H4 (cell line): ENCODE results near the gene ADGRV1. TPM values are rescaled to one million over a fixed set of nuclear protein-coding genes. Genes with fewer than 3 reads are reported as not detected.
"Not testable (repeated sequence)": the region's sequence is repeated elsewhere in the genome, so short reads cannot be mapped to it uniquely, and the experiment has no call there.

Source experiments
- DNase-seq: peaks from one replicate; pipeline ENCODE4 v3.0.0-alpha.2; 2015; ENCODE audit warnings: low spot score
- total RNA-seq: library from RNA; depleted of rRNA; stranded (reverse); fragments of >200 nt; shearing (Covaris generic); gene quantifications from 2 replicates; pipeline ENCODE4 v1.2.3, GENCODE V29; 2014

ADGRV1 gene
- total RNA-seq, 1 experiment from 2014 or later = 13.0 TPM

- no peak for DNase-seq
These were observed 7.2 kb upstream of the ADGRV1 start for GRCh38 chr5:90551376-90551775.

DNA sequence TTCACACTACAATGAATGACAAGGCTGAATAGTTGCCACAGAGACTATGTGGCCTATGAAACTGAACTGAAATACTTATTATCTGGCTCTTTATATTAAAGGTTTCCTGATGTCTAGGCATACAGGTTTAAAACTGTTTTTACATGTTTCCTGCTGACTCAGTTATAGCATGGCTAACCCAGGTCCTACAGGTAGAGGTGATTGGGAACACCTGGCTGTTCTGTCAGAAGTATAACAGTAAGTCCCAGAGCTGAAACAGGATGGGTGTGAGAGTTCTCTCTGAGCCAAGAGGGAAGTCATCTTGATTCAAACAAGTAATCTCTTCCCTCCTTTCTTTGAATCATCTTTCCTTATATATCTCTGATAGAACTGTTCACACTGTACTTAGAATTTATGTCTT is 4.9 kb upstream of the ADGRV1 start:
- DNase-seq = no peak

DNA sequence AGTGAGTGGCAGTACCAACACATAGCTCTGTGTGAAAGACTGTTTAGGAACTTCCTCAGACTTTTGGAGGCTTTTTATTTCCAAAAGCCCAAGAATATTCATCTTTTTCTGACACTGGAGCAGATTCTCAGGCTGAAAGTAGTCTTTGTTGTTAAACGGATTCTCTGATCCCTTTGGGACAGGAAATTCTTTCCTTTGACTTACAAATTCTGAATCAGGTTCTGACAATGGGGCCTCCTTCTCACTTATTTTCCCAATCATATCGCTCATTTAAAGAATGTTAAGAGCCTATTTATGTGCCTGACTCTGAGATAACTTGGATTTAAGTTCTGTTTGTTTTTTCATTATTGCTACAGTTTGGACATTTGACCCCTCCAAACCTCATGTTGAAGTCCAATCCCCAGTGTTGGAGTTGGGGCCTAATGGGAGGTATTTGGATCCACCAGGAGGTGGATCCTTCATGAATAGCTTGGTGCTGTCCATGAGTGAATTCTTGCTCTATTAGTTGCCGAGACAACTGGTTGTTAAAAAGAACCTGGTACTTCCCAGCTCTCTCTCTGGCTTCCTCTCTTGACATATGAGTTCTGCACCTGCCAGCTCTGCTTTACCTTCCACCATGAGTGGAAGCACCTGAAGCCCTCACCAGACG is 4.1 kb upstream of the ADGRV1 start:
- no peak for DNase-seq

DNA sequence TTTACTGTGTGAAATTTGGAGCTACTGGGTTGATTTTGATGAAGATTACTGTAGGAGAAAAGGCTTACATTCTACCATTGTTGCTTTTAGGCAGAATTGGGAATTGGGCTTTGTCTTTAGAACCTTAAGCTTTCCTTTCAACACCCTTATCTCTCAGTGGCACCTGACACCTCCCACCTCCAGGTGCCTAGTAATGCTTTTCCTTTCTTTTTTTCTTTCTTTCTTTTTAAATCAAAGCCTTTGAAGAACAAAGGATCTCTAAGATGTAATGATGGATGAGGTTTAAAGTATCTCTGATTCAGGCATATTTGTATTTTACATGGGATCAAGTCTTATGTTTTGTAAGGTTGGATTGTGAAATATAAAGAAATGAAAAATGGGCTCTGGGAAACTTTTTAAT is 2.9 kb upstream of the ADGRV1 start:
- DNase-seq = no peak

- DNase-seq = no peak
These were observed 1.2 kb upstream of the ADGRV1 start for GRCh38 chr5:90557391-90557790.

- no peak for DNase-seq
These were observed 726 bp upstream of the ADGRV1 start for GRCh38 chr5:90557871-90558270.

- DNase-seq = no peak
These were observed 2.2 kb downstream of the ADGRV1 start for GRCh38 chr5:90560771-90561170.

GRCh38 chr5:90561766-90562165 is 3.2 kb downstream of the ADGRV1 start:
- peak; percentile 27 for DNase-seq

DNA sequence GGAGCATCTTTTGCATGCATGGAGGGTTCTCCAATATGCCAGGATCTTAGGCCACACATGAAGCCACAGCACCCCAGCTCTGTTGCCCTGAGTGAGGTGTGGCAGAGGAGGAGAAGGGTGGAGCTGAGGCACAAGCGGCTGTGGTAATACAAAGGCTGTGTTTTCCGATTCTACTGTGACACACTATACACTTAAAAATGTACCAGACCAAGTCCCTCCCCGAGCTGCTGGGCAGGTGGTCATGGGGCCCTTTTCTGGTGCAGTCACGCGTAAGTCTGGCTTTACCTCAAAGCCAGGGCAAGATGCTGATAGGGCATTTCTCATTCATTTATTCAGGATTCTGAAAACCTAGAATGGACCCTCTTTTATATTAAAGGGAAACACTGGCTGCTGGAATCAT is 3.7 kb downstream of the ADGRV1 start:
- peak; percentile 46 for DNase-seq

DNA sequence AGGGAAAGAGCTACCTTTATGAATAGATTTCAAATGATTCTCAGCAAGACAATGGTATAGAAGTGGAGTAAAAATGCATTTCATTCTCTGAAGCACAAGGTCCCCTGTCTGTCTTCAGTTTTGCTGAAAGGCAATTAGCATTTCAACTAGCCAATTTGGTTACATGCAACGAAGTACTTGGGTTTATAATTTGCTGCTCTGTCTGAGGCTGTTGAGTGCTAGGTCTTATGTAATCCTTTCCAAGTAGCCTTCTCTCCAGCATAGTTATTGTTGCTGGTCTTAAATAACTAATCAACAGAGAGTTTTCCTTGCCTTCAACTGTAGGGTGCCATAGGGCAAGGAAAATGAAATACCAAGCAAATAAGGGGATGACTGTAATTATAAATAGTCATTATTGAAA is 4.5 kb downstream of the ADGRV1 start:
- no peak for DNase-seq

GRCh38 chr5:90565491-90565890 is 6.9 kb downstream of the ADGRV1 start:
- no peak for DNase-seq

DNA sequence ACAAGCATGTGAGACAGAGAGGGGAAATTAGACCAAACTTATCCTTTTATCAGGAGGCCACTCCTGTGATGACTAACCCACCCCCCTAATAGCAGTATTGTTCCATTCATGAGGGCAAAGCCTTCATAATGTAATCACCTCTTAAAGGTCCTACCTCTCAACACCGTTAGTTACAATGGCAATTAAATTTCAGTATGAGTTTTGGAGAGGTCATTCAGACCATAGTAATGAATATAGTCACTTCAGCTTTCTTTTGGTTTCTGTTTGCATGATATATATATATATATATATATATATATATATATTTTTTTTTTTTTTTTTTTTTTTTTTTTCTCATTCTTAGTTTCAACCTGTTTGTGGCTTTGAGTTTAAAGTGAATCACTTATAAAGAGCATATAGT is 10.5 kb downstream of the ADGRV1 start:
- DNase-seq = no peak

- no peak for DNase-seq
These were observed 11.4 kb downstream of the ADGRV1 start for GRCh38 chr5:90570034-90570433.

- DNase-seq = no peak
These were observed 12.7 kb downstream of the ADGRV1 start for GRCh38 chr5:90571147-90571773.

GRCh38 chr5:90575712-90576111 is 17.1 kb downstream of the ADGRV1 start:
- DNase-seq = no peak

- DNase-seq = not testable (repeated sequence)
These were observed 18.0 kb downstream of the ADGRV1 start for GRCh38 chr5:90576566-90576965.

- DNase-seq = not testable (repeated sequence)
These were observed 21.3 kb downstream of the ADGRV1 start for GRCh38 chr5:90579905-90580304.

- DNase-seq = no peak
These were observed 23.4 kb downstream of the ADGRV1 start for GRCh38 chr5:90581956-90582355.

DNA sequence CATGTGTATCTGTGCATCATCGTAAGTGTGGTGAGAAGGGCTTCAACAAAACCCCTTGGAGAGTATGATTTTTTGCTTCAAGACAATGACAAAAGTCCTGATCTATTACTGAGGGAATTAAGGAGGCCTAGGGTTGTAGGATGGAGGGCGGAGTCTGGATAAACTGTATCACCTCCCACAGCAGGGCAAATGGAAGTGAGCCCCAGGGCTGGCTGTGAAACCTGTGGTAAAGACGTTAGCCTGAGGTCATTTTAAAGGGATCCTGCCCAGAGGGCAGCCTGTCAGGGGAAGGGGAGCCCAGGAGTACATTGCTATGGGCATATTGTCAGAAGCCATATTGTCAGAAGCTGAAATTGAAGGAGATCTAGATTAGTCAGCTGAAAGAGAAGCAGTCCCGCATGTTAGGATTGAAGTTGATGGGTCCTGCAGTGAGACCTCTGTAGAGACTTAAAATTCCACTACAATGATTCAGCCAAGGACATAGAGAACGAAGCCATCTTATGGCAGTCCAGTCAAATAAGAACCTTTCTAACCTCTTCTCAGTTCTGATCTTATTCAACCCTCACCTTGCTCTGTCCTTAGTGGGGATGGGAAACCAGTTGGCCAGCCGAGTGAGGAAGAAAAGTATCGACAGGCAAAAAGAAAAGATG is 26.9 kb downstream of the ADGRV1 start:
- DNase-seq = no peak

DNA sequence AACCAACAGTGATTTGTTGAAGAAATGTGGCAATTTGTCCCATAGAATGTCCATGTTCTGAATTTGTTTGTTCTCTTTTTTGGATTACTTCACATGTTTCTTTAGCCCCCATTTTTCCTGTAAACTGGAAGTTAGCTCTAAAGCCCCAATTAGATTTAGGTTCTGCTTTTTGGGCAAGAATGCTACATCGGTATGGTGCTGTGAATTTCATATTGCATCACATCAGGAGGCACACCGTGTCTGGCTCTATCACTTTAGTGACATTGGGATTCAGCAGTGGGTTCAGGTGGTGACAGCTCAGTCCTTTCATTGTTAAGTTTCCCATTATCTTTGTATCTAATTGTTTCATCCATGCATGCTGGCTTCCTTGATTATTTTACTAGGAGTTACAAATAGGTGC is 27.9 kb downstream of the ADGRV1 start:
- DNase-seq = no peak

DNA sequence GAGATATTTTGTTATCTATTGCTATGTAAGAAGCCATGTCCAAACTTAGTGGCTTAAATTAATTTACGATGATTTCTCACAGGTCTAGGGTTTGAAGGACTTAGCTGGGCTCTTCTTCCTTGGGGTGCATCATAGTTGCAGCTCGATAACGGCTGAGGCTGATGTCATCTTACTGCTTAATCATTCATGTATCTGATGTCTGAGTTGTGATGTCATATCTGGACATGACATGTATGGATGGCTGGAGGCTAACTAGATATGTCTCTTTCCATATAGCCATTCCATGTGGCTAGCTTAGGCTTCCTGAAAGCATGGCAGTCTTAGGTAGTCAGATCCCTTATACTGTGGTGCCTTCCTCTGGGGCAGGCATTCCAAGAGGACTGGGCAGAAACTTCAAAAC is 31.6 kb downstream of the ADGRV1 start:
- DNase-seq = no peak

DNA sequence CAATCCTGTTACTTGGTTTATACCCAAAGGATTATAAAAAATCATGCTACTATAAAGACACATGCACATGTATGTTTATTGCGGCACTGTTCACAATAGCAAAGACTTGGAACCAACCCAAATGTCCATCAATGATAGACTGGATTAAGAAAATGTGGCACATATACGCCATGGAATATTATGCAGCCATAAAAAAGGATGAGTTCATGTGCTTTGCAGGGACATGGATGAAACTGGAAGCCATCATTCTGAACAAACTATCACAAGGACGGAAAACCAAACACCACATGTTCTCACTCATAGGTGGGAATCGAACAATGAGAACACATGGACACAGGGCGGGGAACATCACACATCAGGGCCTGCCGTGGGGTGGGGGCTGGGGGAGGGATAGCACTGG is 34.5 kb downstream of the ADGRV1 start:
- not testable (repeated sequence) for DNase-seq

GRCh38 chr5:90595766-90596165 is 37.2 kb downstream of the ADGRV1 start:
- not testable (repeated sequence) for DNase-seq
